Hepatocyte (in vitro differentiated cells): Measurements from ENCODE around the gene STAT5A. TPM values are rescaled to one million over a fixed set of nuclear protein-coding genes. Genes with fewer than 3 reads are reported as not detected.
"Not testable (repeated sequence)": the region's sequence is repeated elsewhere in the genome, so short reads cannot be mapped to it uniquely, and the experiment has no call there.

Experiments used
- DNase-seq: peaks from one replicate; pipeline ENCODE4 v3.0.0-alpha.2; 2016; ENCODE audit warnings: low spot score
- H2AFZ ChIP-seq: fragments of 200-600 bp; sonication (generic); 2 replicates; pipeline ENCODE4 v1.6.0; 2016; ENCODE audit warnings: antibody characterized with exemption, mild to moderate bottlenecking
- H3K27ac ChIP-seq: fragments of 200-600 bp; sonication (generic); 2 replicates; pipeline ENCODE4 v1.5.1; 2016; ENCODE audit warnings: mild to moderate bottlenecking
- H3K27me3 ChIP-seq: fragments of 200-600 bp; sonication (generic); 2 replicates; pipeline ENCODE4 v1.6.1; 2016
- H3K36me3 ChIP-seq: fragments of 200-600 bp; sonication (generic); replicated peaks from 2 replicates; pipeline ENCODE4 v1.5.1; 2016; ENCODE audit warnings: low read depth; ENCODE audit not compliant: insufficient read depth
- H3K4me1 ChIP-seq: fragments of 200-600 bp; sonication (generic); 2 replicates; pipeline ENCODE4 v1.5.1; 2016; ENCODE audit warnings: mild to moderate bottlenecking, moderate library complexity; ENCODE audit not compliant: insufficient read depth
- H3K4me2 ChIP-seq: fragments of 200-600 bp; sonication (generic); 2 replicates; pipeline ENCODE4 v1.6.0; 2016
- H3K4me3 ChIP-seq: fragments of 200-600 bp; sonication (generic); 2 replicates; pipeline ENCODE4 v1.5.1; 2016; ENCODE audit warnings: mild to moderate bottlenecking
- H3K79me2 ChIP-seq: fragments of 200-600 bp; sonication (generic); 2 replicates; pipeline ENCODE4 v1.6.0; 2017; ENCODE audit warnings: mild to moderate bottlenecking
- H3K9me2 ChIP-seq: fragments of 200-600 bp; sonication (generic); replicated peaks from 2 replicates; pipeline ENCODE4 v1.6.0; 2017; ENCODE audit warnings: mild to moderate bottlenecking; ENCODE audit not compliant: insufficient read depth
- H3K9me3 ChIP-seq: fragments of 200-600 bp; sonication (generic); 2 replicates; pipeline ENCODE4 v1.5.1; 2016; ENCODE audit warnings: low read depth, mild to moderate bottlenecking
- H4K20me1 ChIP-seq: fragments of 200-600 bp; sonication (generic); 2 replicates; pipeline ENCODE4 v1.6.0; 2016; ENCODE audit warnings: mild to moderate bottlenecking; ENCODE audit not compliant: insufficient read depth, poor library complexity, severe bottlenecking
- CTCF ChIP-seq: fragments of 200-600 bp; sonication (generic); IDR thresholded peaks from 2 replicates; pipeline ENCODE4 v1.5.1; 2016; ENCODE audit warnings: antibody characterized with exemption, mild to moderate bottlenecking; ENCODE audit not compliant: poor library complexity
- EZH2 ChIP-seq: fragments of 200-600 bp; sonication (generic); IDR thresholded peaks from 2 replicates; pipeline ENCODE4 v1.6.1; 2016; ENCODE audit warnings: antibody characterized with exemption, mild to moderate bottlenecking, borderline replicate concordance
- EZH2phosphoT487 ChIP-seq: fragments of 200-600 bp; sonication (generic); IDR thresholded peaks from one replicate; pipeline ENCODE4 v1.6.1; 2018; ENCODE audit warnings: antibody characterized with exemption, mild to moderate bottlenecking, low read depth, moderate library complexity; ENCODE audit not compliant: unreplicated experiment, severe bottlenecking
- WGBS: methylation state at CpG from one replicate; pipeline ENCODE4 v1.1.6; 2016; ENCODE audit warnings: low lambda C conversion rate; ENCODE audit errors: missing lambda C conversion rate; 5-methylcytosine and 5-hydroxymethylcytosine counted together
- polyA plus RNA-seq: library from polyadenylated mRNA; unstranded; fragments of >200 nt; fragmentation: Nextera tagmentation; extraction: Ambion mirVana; gene quantifications from 2 replicates; pipeline ENCODE4 v1.2.1, GENCODE V29; 2016
- total RNA-seq: library from RNA; depleted of rRNA; stranded (reverse); fragments of >200 nt; gene quantifications from 2 replicates; pipeline ENCODE4 v1.2.3, GENCODE V29; 2014

STAT5A gene
- 5.5 and 6.5 TPM in 2 replicates for total RNA-seq
- polyA plus RNA-seq: 3.5 and 6.1 TPM in 2 replicates

- 12% methylated on average over 74 of the region's 88 CpGs for WGBS
- TF ChIP-seq CTCF (no peak), EZH2phosphoT487 (no peak), EZH2 (no peak)
- H3K36me3 ChIP-seq: no peaks in the 10 kb centered on the region
- H3K9me3 ChIP-seq: no peaks in the 10 kb centered on the region
- peak within 1 kb of the TSS; percentile 62 for H3K27ac ChIP-seq
- DNase-seq: peak; percentile 90
- H3K4me3 ChIP-seq: peak within 1 kb of the TSS; percentile 37
- peak within 1 kb of the TSS; percentile 76 for H2AFZ ChIP-seq
- H4K20me1 ChIP-seq: no peaks in the 10 kb centered on the region
- peaks cover 6% of the 10 kb centered on the region for H3K27me3 ChIP-seq
- peak within 1 kb of the TSS; percentile 86 for H3K4me2 ChIP-seq
- H3K79me2 ChIP-seq: no peaks in the 10 kb centered on the region
- no peaks in the 10 kb centered on the region for H3K9me2 ChIP-seq
- H3K4me1 ChIP-seq: peaks cover 12% of the 10 kb centered on the region
Observed at GRCh38 chr17:42287977-42288802, at the start of gene STAT5A. TSS of gene STAT5A (plus strand) at chr17:42288498. CDS start at chr17:42289412, 914 bp downstream.

- not testable (repeated sequence) for H3K9me2 ChIP-seq, H3K9me3 ChIP-seq, DNase-seq, H3K27me3 ChIP-seq, H3K27ac ChIP-seq, H4K20me1 ChIP-seq, H2AFZ ChIP-seq, H3K4me2 ChIP-seq, H3K4me3 ChIP-seq, H3K36me3 ChIP-seq, H3K4me1 ChIP-seq
- H3K79me2 ChIP-seq: peaks cover 72% of the 10 kb centered on the region
- WGBS: 94% methylated on average over 7 of the region's 7 CpGs
Observed at GRCh38 chr17:42239576-42239975, 48.7 kb upstream of the STAT5A start.

GRCh38 chr17:42240201-42240600 lies 48.1 kb upstream of the STAT5A start:
- Histone ChIP-seq H3K4me2 (no peak overlapping the region), H3K9me2 (no peaks in the 10 kb centered on the region), H3K4me3 (no peak overlapping the region), H3K9me3 (no peaks in the 10 kb centered on the region), H2AFZ (no peak overlapping the region), H3K27me3 (no peaks in the 10 kb centered on the region), H3K4me1 (no peaks in the 10 kb centered on the region), H3K79me2 (peaks cover 67% of the 10 kb centered on the region), H4K20me1 (no peaks in the 10 kb centered on the region), H3K27ac (no peak overlapping the region), H3K36me3 (no peaks in the 10 kb centered on the region)
- no peak for DNase-seq
- no peak for TF ChIP-seq CTCF
- 96% methylated on average over 5 of the region's 5 CpGs for WGBS

GRCh38 chr17:42240863-42241262 lies 47.4 kb upstream of the STAT5A start:
- not testable (repeated sequence) for H3K9me3 ChIP-seq, H3K4me1 ChIP-seq, DNase-seq, H3K27ac ChIP-seq, H3K4me2 ChIP-seq, H2AFZ ChIP-seq, H3K4me3 ChIP-seq, H3K27me3 ChIP-seq, H4K20me1 ChIP-seq, H3K36me3 ChIP-seq, H3K9me2 ChIP-seq
- peaks cover 68% of the 10 kb centered on the region for H3K79me2 ChIP-seq
- WGBS: 91% methylated on average over 4 of the region's 4 CpGs
